Astrocyte of the spinal cord (primary cell): Measurements from ENCODE around the gene BIRC2.
"Not testable (repeated sequence)": the region's sequence is repeated elsewhere in the genome, so short reads cannot be mapped to it uniquely, and the experiment has no call there.

ENCODE experiments used
- DNase-seq: peaks from one replicate; pipeline ENCODE4 v3.0.0; 2011; ENCODE audit warnings: low read depth, low spot score
- H3K4me3 ChIP-seq: 2 replicates; pipeline ENCODE4 v1.5.1; 2011; ENCODE audit warnings: low read depth, mild to moderate bottlenecking, low read length, moderate library complexity
- CTCF ChIP-seq: IDR thresholded peaks from 2 replicates; pipeline ENCODE4 v1.5.1; 2012; ENCODE audit warnings: low read depth, mild to moderate bottlenecking, low read length, inconsistent platforms
- in situ Hi-C: cut with HindIII; loops from 2 replicates; pipeline ENCODE4 v1.10.0; 2017; ENCODE audit warnings: low sequenced_read_pairs

Gene BIRC2

GRCh38 chr11:102332611-102332994 lies 14.4 kb upstream of the BIRC2 start:
- no peak overlapping the region for H3K4me3 ChIP-seq
- DNase-seq = no peak
- no peak for TF ChIP-seq CTCF
- in situ Hi-C loops = no loop called here

GRCh38 chr11:102338479-102339010 lies 8.5 kb upstream of the BIRC2 start:
- TF ChIP-seq CTCF = no peak
- in situ Hi-C loops = no loop called here
- no peak overlapping the region for H3K4me3 ChIP-seq
- DNase-seq = no peak

- in situ Hi-C loops, DNase-seq, H3K4me3 ChIP-seq: not testable (repeated sequence)
Observed at GRCh38 chr11:102341311-102341710, 5.7 kb upstream of the BIRC2 start.

- peak; percentile 81 for TF ChIP-seq CTCF
- peak; percentile 85 for DNase-seq
- H3K4me3 ChIP-seq = no peak overlapping the region
- in situ Hi-C loops = no loop called here
Observed at GRCh38 chr11:102341844-102342318, 5.1 kb upstream of the BIRC2 start.

GRCh38 chr11:102343809-102344208 lies 3.2 kb upstream of the BIRC2 start:
- no peak overlapping the region for H3K4me3 ChIP-seq
- TF ChIP-seq CTCF = no peak
- in situ Hi-C loops = no loop called here
- DNase-seq = no peak

- DNase-seq = peak; percentile 59
- in situ Hi-C loops = no loop called here
- H3K4me3 ChIP-seq = peak overlapping the region; percentile 88
- no peak for TF ChIP-seq CTCF
Observed at GRCh38 chr11:102345904-102346303, 1.1 kb upstream of the BIRC2 start.

GRCh38 chr11:102346456-102346747 lies 612 bp upstream of the BIRC2 start:
- DNase-seq = peak; percentile 64
- peak overlapping the region; percentile 88 for H3K4me3 ChIP-seq
- in situ Hi-C loops = no loop called here
- no peak for TF ChIP-seq CTCF
